K562 (cell line): ENCODE measurements around the gene TGM1. TPM values are rescaled to one million over a fixed set of nuclear protein-coding genes. Genes with fewer than 3 reads are reported as not detected.
A peak's percentile ranks its signal among the peaks of the same experiment; 100 is the strongest.

Experiments used
- ATAC-seq: fragments of 200-7000 bp; cut with Tn5 transposase; 3 replicates; pipeline ENCODE4 v1.9.1; 2020; ENCODE audit warnings: moderate library complexity
- BruUV-seq: library from RNA; stranded (reverse); fragments of 400-500 nt; replicated peaks from 2 replicates; lab custom pipeline; 2021; lab: Mats Ljungman, UMichigan
- CTCF ChIA-PET: fragments of 300-600 bp; formaldehyde crosslinking; extraction: SDS; loops from one replicate; lab custom pipeline; 2021; ENCODE audit warnings: low intra/inter-chr PET ratio; lab: Yijun Ruan, JAX
- POLR2A ChIA-PET: fragments of 300-600, 350-650 bp; sonication (Branson Sonifier 250); formaldehyde crosslinking; extraction: SDS; loops from one replicate; lab custom pipeline; 2021; ENCODE audit warnings: antibody characterized with exemption, inconsistent platforms; lab: Yijun Ruan, JAX
- DNase-seq, 4 experiments: peaks; one replicate each; pipeline versions ENCODE4 v3.0.0 to v3.0.0-alpha.2; 2011 to 2018; ENCODE audit warnings: low spot score in 3 of 4, mixed read lengths in 3 of 4; ENCODE audit errors: extremely low read depth in 1 of 4
- FAIRE-seq: peaks from 2 replicates; lab custom pipeline; 2011; peaks lifted over from hg19 to GRCh38; lab: Jason Lieb, UNC
- H2AFZ ChIP-seq: 2 replicates; pipeline ENCODE4 v1.6.0; 2011; ENCODE audit warnings: low read depth, low read length, control low read depth, inconsistent platforms
- H3K27ac ChIP-seq: fragments of 200-600 bp; 3 replicates; pipeline ENCODE4 v1.8.0; 2011; ENCODE audit warnings: low read depth, mild to moderate bottlenecking, control low read depth, inconsistent platforms, low read length, moderate library complexity, mixed read lengths; ENCODE audit errors: extremely low read depth
- H3K27me3 ChIP-seq, 2 experiments: fragments of 300-600 bp in 1 of 2; 2 replicates in 1 of 2; 3 replicates in 1 of 2; pipeline versions ENCODE4 v1.6.0 to v1.8.0; 2011; ENCODE audit warnings: inconsistent platforms in 2 of 2, low read length in 2 of 2, mild to moderate bottlenecking in 1 of 2, mixed read lengths in 1 of 2, moderate library complexity in 1 of 2; ENCODE audit not compliant: control insufficient read depth in 2 of 2, insufficient read depth in 2 of 2
- H3K36me3 ChIP-seq: fragments of 300-600 bp; 3 replicates; pipeline ENCODE4 v1.8.0; 2011; ENCODE audit warnings: mild to moderate bottlenecking, low read length, inconsistent platforms; ENCODE audit not compliant: control insufficient read depth, insufficient read depth
- H3K4me1 ChIP-seq, 2 experiments: fragments of 200-600 bp in 1 of 2; replicated peaks in 1 of 2; 2 replicates in 1 of 2; 3 replicates in 1 of 2; pipeline versions ENCODE4 v1.5.1 to v1.8.0; 2011; ENCODE audit warnings: inconsistent platforms in 2 of 2, low read length in 2 of 2, mild to moderate bottlenecking in 1 of 2, mixed read lengths in 1 of 2, moderate library complexity in 1 of 2; ENCODE audit not compliant: control insufficient read depth in 2 of 2, insufficient read depth in 2 of 2
- H3K4me2 ChIP-seq: 2 replicates; pipeline ENCODE4 v1.6.1; 2011; ENCODE audit warnings: low read length, control low read depth, inconsistent platforms, mixed read lengths; ENCODE audit not compliant: insufficient read depth
- H3K4me3 ChIP-seq: fragments of 200-600 bp; sonication (generic), shearing (Covaris generic); 2 replicates; pipeline ENCODE4 v1.5.1; 2016; ENCODE audit warnings: control low read depth, inconsistent platforms
- H3K79me2 ChIP-seq: fragments of 200-600 bp; 3 replicates; pipeline ENCODE4 v1.8.0; 2011; ENCODE audit warnings: low read length, inconsistent platforms; ENCODE audit not compliant: control insufficient read depth, insufficient read depth
- H3K9ac ChIP-seq, 2 experiments: 2 replicates each; pipeline versions ENCODE4 v1.6.0 to v1.6.1; 2011; ENCODE audit warnings: low read depth in 2 of 2, low read length in 2 of 2, control low read depth in 1 of 2, inconsistent platforms in 1 of 2, mild to moderate bottlenecking in 1 of 2, mixed read lengths in 1 of 2; ENCODE audit not compliant: insufficient read depth in 1 of 2
- H3K9me1 ChIP-seq: one replicate; pipeline ENCODE4 v1.6.0; 2011; ENCODE audit warnings: inconsistent platforms, mild to moderate bottlenecking, low read length, moderate library complexity; ENCODE audit not compliant: control insufficient read depth, insufficient read depth
- H3K9me3 ChIP-seq: replicated peaks from 2 replicates; pipeline ENCODE4 v1.5.1; 2011; ENCODE audit warnings: low read depth, low read length, inconsistent platforms; ENCODE audit not compliant: control insufficient read depth, insufficient read depth
- H4K20me1 ChIP-seq: replicated peaks from 2 replicates; pipeline ENCODE4 v1.6.1; 2011; ENCODE audit warnings: low read length, inconsistent platforms, mixed read lengths; ENCODE audit not compliant: control insufficient read depth, insufficient read depth
- CBFA2T3 ChIP-seq: fragments of 450-650 bp; IDR thresholded peaks from 2 replicates; pipeline ENCODE4 v1.6.1; 2017
- HDAC3 ChIP-seq: fragments of 450-650 bp; IDR thresholded peaks from 2 replicates; pipeline ENCODE4 v1.6.1; 2018; ENCODE audit warnings: borderline replicate concordance, mild to moderate bottlenecking, moderate library complexity; ENCODE audit not compliant: partially characterized antibody
- MITF ChIP-seq: IDR thresholded peaks from 2 replicates; pipeline ENCODE4 v1.6.1; 2014; ENCODE audit warnings: antibody characterized with exemption
- SRSF1 ChIP-seq: fragments of 200-400 bp; formaldehyde crosslinking; IDR thresholded peaks from 2 replicates; pipeline ENCODE4 v1.6.1; 2017; ENCODE audit warnings: mild to moderate bottlenecking, low read depth, low read length, moderate library complexity
- U2AF1 ChIP-seq: fragments of 200-400 bp; formaldehyde crosslinking; optimal IDR thresholded peaks from 2 replicates; pipeline ENCODE3; 2017; ENCODE audit warnings: mild to moderate bottlenecking, low read depth, low read length, moderate library complexity
- ZFX ChIP-seq: sonication (generic); formaldehyde crosslinking; IDR thresholded peaks from 2 replicates; pipeline ENCODE4 v1.8.0; 2022; ENCODE audit warnings: mild to moderate bottlenecking, missing genetic modification reagents, moderate library complexity
- ZNF282 ChIP-seq: sonication (generic); formaldehyde crosslinking; IDR thresholded peaks from 2 replicates; pipeline ENCODE4 v1.8.1; 2023; ENCODE audit warnings: missing genetic modification reagents
- ZNF316 ChIP-seq: fragments of 450-650 bp; IDR thresholded peaks from 2 replicates; pipeline ENCODE4 v1.6.1; 2016
- WGBS: fragments of 100-300 bp; shearing (Covaris generic); methylation state at CpG from one replicate; pipeline ENCODE4 v1.1.6; 2016; ENCODE audit warnings: low coverage, mixed read lengths; ENCODE audit not compliant: insufficient coverage; ENCODE audit errors: missing lambda C conversion rate; 5-methylcytosine and 5-hydroxymethylcytosine counted together
- in situ Hi-C: fragments of 300-500 bp; cut with MboI; formaldehyde crosslinking; loops from 4 replicates; pipeline ENCODE4 v1.15.0; 2018; ENCODE audit warnings: inconsistent platforms, mixed read lengths
- intact Hi-C: fragments of 100-400 bp; cut with micrococcal nuclease; formaldehyde crosslinking; loops from 2 replicates; pipeline ENCODE4 v1.14.2; 2022
- polyA plus RNA-seq, 8 experiments: library from polyadenylated mRNA; depleted of rRNA in 4 of 8; stranded (reverse) in 5 of 8; unstranded in 3 of 8; fragments of >200 nt; fragmentation: Nextera tagmentation in 2 of 8; fragmentation: Illumina TruSeq in 1 of 8; extraction: Ambion mirVana in 2 of 8; extraction: Trizol in 1 of 8; gene quantifications; 2 replicates each; pipeline versions ENCODE4 v1.2.1 to v1.2.3, GENCODE V29; 2011 to 2014; ENCODE audit warnings: inconsistent platforms in 1 of 8, missing spikeins in 1 of 8
- total RNA-seq, 7 experiments: library from RNA; depleted of rRNA in 6 of 7; stranded (reverse); fragments of >200 nt in 6 of 7; fragmentation: Illumina TruSeq in 2 of 7; extraction: Trizol in 2 of 7; gene quantifications; 2 replicates each; pipeline versions ENCODE4 v1.2.1 to v1.2.3, GENCODE V29; 2011 to 2021; ENCODE audit warnings: low replicate concordance in 1 of 7

Gene TGM1
- total and polyA plus RNA-seq, 9 of the 15 experiments (the other 6 are each of a cell fraction or from before 2014, with no cell fraction given) = 0.13 to 4.4 (median 0.88) TPM

GRCh38 chr14:24213866-24214662 lies 48.9 kb downstream of the TGM1 start:
- WGBS = 46% methylated on average over 7 of the region's 7 CpGs
- in situ Hi-C loops = no loop called here
- intact Hi-C loops = no loop called here

More at GRCh38 chr14:24213866-24214662, 48.9 kb downstream of the TGM1 start:
- ChIA-PET POLR2A (interaction anchor here (0.5 to 3.6 kb wide), 12 partner anchors 10 to 279 kb away, joined by 3 to 21 read pairs (median 3); partner anchors contain the start of genes CIDEB, DCAF11 and TM9SF1), CTCF (no interaction called here)
- H3K9me3 ChIP-seq = no peaks in the 10 kb centered on the region
- no peak for DNase-seq
- peaks cover 4 to 11% of the 10 kb centered on the region in 2 experiments; a peak in 4 of 5 replicates for H3K4me1 ChIP-seq
- no peak for ATAC-seq
- TF ChIP-seq ZNF316 (0 out of 2 replicates have a peak, but pooled peaks have one; percentile 28), ZNF282 (CRISPR knock-in tag) (no peak), SRSF1 (no peak), U2AF1 (no peak), ZFX (CRISPR knock-in tag) (peak; percentile 45), HDAC3 (no peak), MITF (no peak), CBFA2T3 (peak; percentile 40)
- peak overlapping the region; percentile 94 for H3K4me2 ChIP-seq
- no peak for FAIRE-seq
- H3K79me2 ChIP-seq = peaks cover 26% of the 10 kb centered on the region
- H3K9me1 ChIP-seq = no peaks in the 10 kb centered on the region
- H3K36me3 ChIP-seq = peaks cover 40% of the 10 kb centered on the region; the same call in 2 of the 3 replicates
- no peaks in the 10 kb centered on the region for H3K27me3 ChIP-seq
- H4K20me1 ChIP-seq = no peaks in the 10 kb centered on the region
- H2AFZ ChIP-seq = peak overlapping the region; percentile 94
- H3K4me3 ChIP-seq = peak overlapping the region; percentile 85
- TSS peak; percentile 96 for BruUV-seq
- peak overlapping the region; percentile 98 for H3K27ac ChIP-seq
- H3K9ac ChIP-seq = peak overlapping the region; percentile 95 to 96; a peak in 3 of 4 replicates
